ENCODE data around the gene FGF12.

DNA sequence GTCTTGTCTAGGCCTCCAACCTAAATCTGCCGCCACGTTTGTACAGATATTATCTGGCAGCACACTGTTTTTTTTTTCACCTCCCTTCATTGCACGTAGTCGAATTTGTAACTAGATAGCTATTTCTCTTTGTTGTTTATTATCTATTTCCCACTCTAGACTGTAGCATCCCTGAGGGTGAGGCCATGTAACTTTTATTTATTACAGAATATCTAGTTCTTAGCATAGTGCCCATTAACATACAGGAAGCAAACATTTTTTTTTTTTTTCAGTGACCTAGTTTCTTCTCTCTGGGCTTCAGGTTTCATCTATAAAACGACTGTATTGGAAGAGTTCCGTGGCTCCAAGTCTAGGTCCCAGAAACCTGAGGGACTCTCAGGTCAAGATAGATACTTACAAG lies 354.3 kb downstream of the FGF12 start:
- TF ChIP-seq SUZ12 (IDR thresholded peaks at IDR 0.05; ENCODE audit: extremely low read depth, insufficient read depth, insufficient read length) = no peak
- no peak for TF ChIP-seq ZNF274 (IDR thresholded peaks at IDR 0.05; ENCODE audit: low read depth, low read length)
